SH-SY5Y (cell line): ENCODE data around the gene SPON1.

Source experiments
- GATA2 ChIP-seq: IDR thresholded peaks from 2 replicates; pipeline ENCODE4 v1.6.1; 2011; ENCODE audit warnings: mild to moderate bottlenecking, low read depth, low read length
- GATA3 ChIP-seq: IDR thresholded peaks from 2 replicates; pipeline ENCODE4 v1.6.1; 2011; ENCODE audit warnings: low read depth, mild to moderate bottlenecking, low read length, moderate library complexity

- TF ChIP-seq GATA2 (no peak), GATA3 (no peak)
Measured at GRCh38 chr11:14058061-14058460, 95.5 kb downstream of the SPON1 start.
